HL-60 (cell line): Measurements from ENCODE around the gene NBDY.
"Not testable (repeated sequence)": the region's sequence is repeated elsewhere in the genome, so short reads cannot be mapped to it uniquely, and the experiment has no call there.

Experiments
- DNase-seq, 2 experiments: peaks; one replicate each; pipeline ENCODE4 v3.0.0-alpha.2; 2010 to 2020; ENCODE audit warnings: low read depth in 1 of 2, low spot score in 1 of 2
- H3K27ac ChIP-seq: fragments of 250-450 bp; sonication (Bioruptor Pico); replicated peaks from 2 replicates; pipeline ENCODE4 v1.5.1; 2020; ENCODE audit warnings: mild to moderate bottlenecking, moderate library complexity
- H3K27me3 ChIP-seq: fragments of 250-450 bp; sonication (Bioruptor Pico); 2 replicates; pipeline ENCODE4 v1.5.1; 2021; ENCODE audit warnings: mild to moderate bottlenecking, moderate library complexity; ENCODE audit not compliant: insufficient read depth, poor library complexity, severe bottlenecking
- H3K4me3 ChIP-seq: replicated peaks from 2 replicates; pipeline ENCODE4 v1.5.1; 2011; ENCODE audit warnings: mild to moderate bottlenecking, control low read depth, low read length; ENCODE audit not compliant: insufficient read depth
- GABPA ChIP-seq: IDR thresholded peaks from 2 replicates; pipeline ENCODE4 v1.6.1; 2012; ENCODE audit warnings: low read depth
- POLR2AphosphoS5 ChIP-seq: IDR thresholded peaks from 2 replicates; pipeline ENCODE4 v1.6.1; 2012; ENCODE audit warnings: low read depth
- SPI1 ChIP-seq: IDR thresholded peaks from 2 replicates; pipeline ENCODE4 v1.6.1; 2012; ENCODE audit warnings: low read depth, mild to moderate bottlenecking, borderline replicate concordance
- TF ChIP-seq, protein P1 (sequence below): IDR thresholded peaks from 2 replicates; pipeline ENCODE4 v1.6.1; 2012; ENCODE audit warnings: low read depth; ENCODE audit not compliant: insufficient replicate concordance
- TF ChIP-seq, protein P2 (sequence below): IDR thresholded peaks from one replicate; pipeline ENCODE4 v1.5.1; 2011; ENCODE audit warnings: low read length, control low read depth, inconsistent platforms; ENCODE audit not compliant: insufficient read depth

The NBDY gene

DNA sequence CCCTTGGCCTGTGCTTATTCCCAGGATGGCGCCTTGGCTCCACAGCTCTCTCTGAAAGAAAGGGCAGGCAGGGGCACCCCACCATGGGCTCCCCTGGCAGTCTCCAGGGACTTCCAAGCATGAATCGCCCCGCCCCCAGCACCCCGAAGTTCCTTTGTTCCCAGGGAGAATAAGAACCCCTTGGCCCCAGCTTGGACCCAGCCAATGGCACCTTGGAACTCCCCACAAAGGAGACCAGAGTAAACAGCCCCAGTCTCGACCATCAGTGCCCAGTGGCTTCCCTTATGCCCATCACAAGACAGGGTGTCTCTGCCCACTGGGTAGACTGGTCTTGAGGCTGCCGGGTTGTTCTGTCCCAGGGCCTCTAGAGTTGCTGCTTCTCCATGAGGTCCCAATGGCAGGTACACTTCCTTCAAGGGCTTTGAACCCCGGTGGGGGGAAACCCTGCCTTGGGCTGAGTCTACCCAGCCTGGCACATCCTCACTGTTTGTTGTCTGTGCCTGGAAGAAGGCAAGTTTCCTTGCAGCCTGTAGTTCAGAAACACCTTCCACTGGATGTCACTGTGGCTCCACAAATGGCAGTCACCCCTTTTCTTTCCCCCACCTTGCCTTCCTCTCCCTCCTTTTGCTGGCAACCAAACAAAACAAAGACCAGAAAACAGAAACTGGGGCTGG is 30.8 kb downstream of the NBDY start:
- no peak for DNase-seq
- Histone ChIP-seq H3K27me3 (no peaks in the 10 kb centered on the region), H3K27ac (no peak overlapping the region), H3K4me3 (no peak overlapping the region)
- TF ChIP-seq, protein P1, sequence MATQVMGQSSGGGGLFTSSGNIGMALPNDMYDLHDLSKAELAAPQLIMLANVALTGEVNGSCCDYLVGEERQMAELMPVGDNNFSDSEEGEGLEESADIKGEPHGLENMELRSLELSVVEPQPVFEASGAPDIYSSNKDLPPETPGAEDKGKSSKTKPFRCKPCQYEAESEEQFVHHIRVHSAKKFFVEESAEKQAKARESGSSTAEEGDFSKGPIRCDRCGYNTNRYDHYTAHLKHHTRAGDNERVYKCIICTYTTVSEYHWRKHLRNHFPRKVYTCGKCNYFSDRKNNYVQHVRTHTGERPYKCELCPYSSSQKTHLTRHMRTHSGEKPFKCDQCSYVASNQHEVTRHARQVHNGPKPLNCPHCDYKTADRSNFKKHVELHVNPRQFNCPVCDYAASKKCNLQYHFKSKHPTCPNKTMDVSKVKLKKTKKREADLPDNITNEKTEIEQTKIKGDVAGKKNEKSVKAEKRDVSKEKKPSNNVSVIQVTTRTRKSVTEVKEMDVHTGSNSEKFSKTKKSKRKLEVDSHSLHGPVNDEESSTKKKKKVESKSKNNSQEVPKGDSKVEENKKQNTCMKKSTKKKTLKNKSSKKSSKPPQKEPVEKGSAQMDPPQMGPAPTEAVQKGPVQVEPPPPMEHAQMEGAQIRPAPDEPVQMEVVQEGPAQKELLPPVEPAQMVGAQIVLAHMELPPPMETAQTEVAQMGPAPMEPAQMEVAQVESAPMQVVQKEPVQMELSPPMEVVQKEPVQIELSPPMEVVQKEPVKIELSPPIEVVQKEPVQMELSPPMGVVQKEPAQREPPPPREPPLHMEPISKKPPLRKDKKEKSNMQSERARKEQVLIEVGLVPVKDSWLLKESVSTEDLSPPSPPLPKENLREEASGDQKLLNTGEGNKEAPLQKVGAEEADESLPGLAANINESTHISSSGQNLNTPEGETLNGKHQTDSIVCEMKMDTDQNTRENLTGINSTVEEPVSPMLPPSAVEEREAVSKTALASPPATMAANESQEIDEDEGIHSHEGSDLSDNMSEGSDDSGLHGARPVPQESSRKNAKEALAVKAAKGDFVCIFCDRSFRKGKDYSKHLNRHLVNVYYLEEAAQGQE = no peak
- TF ChIP-seq, protein P2, sequence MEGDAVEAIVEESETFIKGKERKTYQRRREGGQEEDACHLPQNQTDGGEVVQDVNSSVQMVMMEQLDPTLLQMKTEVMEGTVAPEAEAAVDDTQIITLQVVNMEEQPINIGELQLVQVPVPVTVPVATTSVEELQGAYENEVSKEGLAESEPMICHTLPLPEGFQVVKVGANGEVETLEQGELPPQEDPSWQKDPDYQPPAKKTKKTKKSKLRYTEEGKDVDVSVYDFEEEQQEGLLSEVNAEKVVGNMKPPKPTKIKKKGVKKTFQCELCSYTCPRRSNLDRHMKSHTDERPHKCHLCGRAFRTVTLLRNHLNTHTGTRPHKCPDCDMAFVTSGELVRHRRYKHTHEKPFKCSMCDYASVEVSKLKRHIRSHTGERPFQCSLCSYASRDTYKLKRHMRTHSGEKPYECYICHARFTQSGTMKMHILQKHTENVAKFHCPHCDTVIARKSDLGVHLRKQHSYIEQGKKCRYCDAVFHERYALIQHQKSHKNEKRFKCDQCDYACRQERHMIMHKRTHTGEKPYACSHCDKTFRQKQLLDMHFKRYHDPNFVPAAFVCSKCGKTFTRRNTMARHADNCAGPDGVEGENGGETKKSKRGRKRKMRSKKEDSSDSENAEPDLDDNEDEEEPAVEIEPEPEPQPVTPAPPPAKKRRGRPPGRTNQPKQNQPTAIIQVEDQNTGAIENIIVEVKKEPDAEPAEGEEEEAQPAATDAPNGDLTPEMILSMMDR = no peak
- TF ChIP-seq SPI1 = no peak
- TF ChIP-seq POLR2AphosphoS5 = no peak
- TF ChIP-seq GABPA = no peak

DNA sequence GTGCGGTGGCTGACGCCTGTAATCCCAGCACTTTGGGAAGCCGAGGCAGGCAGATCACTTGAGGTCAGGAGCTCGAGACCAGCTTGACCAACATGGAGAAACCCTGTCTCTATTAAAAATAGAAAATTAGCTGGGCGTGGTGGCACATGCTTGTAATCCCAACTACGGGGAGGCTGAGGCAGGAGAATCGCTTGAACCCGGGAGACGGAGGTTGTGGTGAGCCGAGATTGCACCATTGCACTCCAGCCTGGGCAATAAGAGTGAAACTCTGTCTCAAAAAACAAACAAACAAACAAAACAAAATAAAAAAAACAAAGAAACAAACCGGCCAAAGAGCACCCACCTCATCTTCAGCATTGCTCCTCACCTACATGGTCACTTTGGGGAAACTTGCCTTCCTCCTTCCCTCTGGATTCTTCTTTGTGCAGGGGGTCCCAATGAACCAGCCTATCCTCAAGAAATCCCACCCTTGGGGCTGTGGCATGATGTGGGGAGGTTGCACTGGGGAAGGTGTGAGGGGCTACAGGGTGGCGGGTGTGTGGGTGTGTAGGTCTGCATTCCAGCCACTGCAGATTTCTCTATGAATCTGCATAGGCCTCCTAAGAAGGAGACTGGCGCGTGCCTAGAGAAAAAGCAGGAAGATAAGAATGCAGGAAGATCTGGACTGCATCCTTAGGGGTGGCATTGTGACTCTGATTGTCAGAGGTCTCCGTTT is 31.5 kb downstream of the NBDY start:
- H3K4me3 ChIP-seq, H3K27me3 ChIP-seq, DNase-seq, H3K27ac ChIP-seq: not testable (repeated sequence)

DNA sequence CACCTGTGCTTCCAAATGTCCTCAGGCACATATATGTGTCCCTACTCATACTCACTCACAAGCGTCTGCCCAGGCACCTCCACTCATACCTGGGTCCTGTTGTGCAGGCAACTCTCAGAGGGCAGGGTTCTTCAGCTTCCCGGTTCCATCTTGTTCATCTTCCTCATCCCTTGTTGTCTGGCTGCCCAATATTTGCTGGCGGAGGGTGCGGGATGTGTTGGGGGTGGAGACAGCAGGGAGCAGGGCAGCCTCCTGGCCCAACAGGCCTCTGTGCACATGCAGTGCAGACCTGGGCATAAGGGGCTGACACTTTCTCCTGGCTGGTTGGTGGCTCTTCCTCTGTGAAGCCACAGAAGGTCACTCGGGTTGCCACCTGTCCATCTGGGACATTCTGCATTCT is 32.1 kb downstream of the NBDY start:
- Histone ChIP-seq H3K4me3 (no peak overlapping the region), H3K27me3 (no peaks in the 10 kb centered on the region), H3K27ac (no peak overlapping the region)
- TF ChIP-seq SPI1 (no peak), GABPA (no peak), POLR2AphosphoS5 (no peak)
- TF ChIP-seq, protein P1 = no peak
- TF ChIP-seq, protein P2 = no peak
- DNase-seq = no peak

DNA sequence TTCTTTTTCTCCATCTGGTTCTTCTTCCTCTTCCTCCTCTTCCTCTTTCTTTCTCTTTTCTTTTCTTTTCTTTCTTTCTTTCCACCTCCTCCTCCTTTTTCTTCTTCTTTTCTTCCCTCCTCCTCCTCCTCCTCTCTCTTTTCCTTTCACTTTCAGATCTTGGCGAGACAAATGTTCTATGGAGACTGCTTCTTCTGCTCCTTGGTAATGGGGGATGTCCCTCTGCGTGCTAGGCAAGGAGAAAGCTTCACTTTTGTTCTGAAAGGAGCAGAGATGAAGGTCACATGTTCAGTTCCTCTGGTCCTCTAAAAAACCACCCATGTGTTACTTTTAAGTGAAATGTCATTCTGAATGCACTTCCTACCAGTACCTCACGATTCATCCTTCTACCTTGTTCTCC is 33.2 kb downstream of the NBDY start:
- Histone ChIP-seq H3K27me3 (no peaks in the 10 kb centered on the region), H3K27ac (no peak overlapping the region)
- no peak for DNase-seq

More for the DNA sequence above, 33.2 kb downstream of the NBDY start:
- no peak overlapping the region for H3K4me3 ChIP-seq
- TF ChIP-seq POLR2AphosphoS5 (no peak), SPI1 (no peak), GABPA (no peak)
- TF ChIP-seq, protein P1 = no peak
- TF ChIP-seq, protein P2 = no peak
